Loucy (cell line): ENCODE measurements around the gene STRN3.
"Not testable (repeated sequence)": the region's sequence is repeated elsewhere in the genome, so short reads cannot be mapped to it uniquely, and the experiment has no call there.

Experiments used
- CTCF ChIP-seq: fragments of 200-600 bp; sonication (generic); conservative IDR thresholded peaks from 2 replicates; pipeline ENCODE4 v1.5.1; 2014; ENCODE audit warnings: mild to moderate bottlenecking, antibody characterized with exemption, low read length
- EZH2phosphoT487 ChIP-seq: fragments of 200-600 bp; IDR thresholded peaks from 2 replicates; pipeline ENCODE4 v1.6.1; 2018; ENCODE audit warnings: antibody characterized with exemption, mild to moderate bottlenecking, moderate library complexity, borderline replicate concordance

DNA sequence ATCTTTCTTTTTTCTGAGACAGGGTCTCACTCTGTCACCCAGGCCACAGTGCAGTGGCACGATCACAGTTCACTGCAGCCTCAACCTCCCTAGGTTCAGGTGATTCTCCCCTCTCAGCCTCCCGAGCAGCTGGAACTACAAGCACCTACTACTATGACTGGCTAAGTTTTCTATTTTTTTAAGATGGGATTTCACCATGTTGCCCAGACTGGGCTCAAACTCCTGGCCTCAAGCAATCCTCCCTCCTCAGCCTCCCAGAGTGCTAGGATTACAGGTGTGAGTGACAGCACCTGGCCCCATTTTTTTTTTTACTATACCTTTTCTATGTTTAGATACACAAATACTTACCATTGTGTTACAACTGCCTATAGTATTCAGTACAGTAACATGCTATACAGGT lies 63.6 kb downstream of the STRN3 start:
- TF ChIP-seq CTCF, EZH2phosphoT487: not testable (repeated sequence)
